PC-3 (cell line): ENCODE results near the gene ABCC9. TPM values are rescaled to one million over a fixed set of nuclear protein-coding genes. Genes with fewer than 3 reads are reported as not detected.

Experiments
- ATAC-seq: fragments of 200-7000 bp; cut with Tn5 transposase; 2 replicates; pipeline ENCODE4 v1.9.1; 2020; ENCODE audit warnings: mild to moderate bottlenecking, moderate library complexity
- BruUV-seq: library from RNA; stranded (reverse); fragments of 400-500 nt; replicated peaks from 2 replicates; lab custom pipeline; 2021; lab: Mats Ljungman, UMichigan
- CTCF ChIA-PET: fragments of 300-600 bp; sonication (Branson Sonifier 250); formaldehyde crosslinking; loops from one replicate; lab custom pipeline; 2022; ENCODE audit warnings: antibody characterized with exemption; lab: Charles Lee
- POLR2A ChIA-PET: fragments of 300-600 bp; sonication (Branson Sonifier 250); formaldehyde crosslinking; loops from one replicate; lab custom pipeline; 2022; ENCODE audit warnings: antibody characterized with exemption; ENCODE audit not compliant: unreplicated experiment; lab: Charles Lee
- DNase-seq: peaks from one replicate; pipeline ENCODE4 v3.0.0-alpha.2; 2015
- H2AFZ ChIP-seq: fragments of 300-600 bp; sonication (generic); 2 replicates; pipeline ENCODE4 v1.6.0; 2016; ENCODE audit warnings: antibody characterized with exemption, low read length
- H3F3A ChIP-seq: fragments of 300-600 bp; sonication (generic); one replicate; pipeline ENCODE4 v1.6.0; 2017; ENCODE audit warnings: antibody characterized with exemption, low read length, control low read depth, mild to moderate bottlenecking; ENCODE audit not compliant: unreplicated experiment
- H3K27ac ChIP-seq: fragments of 300-600 bp; sonication (generic); 2 replicates; pipeline ENCODE4 v1.5.1; 2016; ENCODE audit warnings: mild to moderate bottlenecking, low read length
- H3K27me3 ChIP-seq: fragments of 300-600 bp; sonication (generic); 2 replicates; pipeline ENCODE4 v1.6.1; 2016; ENCODE audit warnings: low read length, mixed read lengths
- H3K36me3 ChIP-seq: fragments of 300-600 bp; sonication (generic); 2 replicates; pipeline ENCODE4 v1.6.1; 2016; ENCODE audit warnings: low read depth, mixed run types, low read length, mixed read lengths
- H3K4me1 ChIP-seq: fragments of 300-600 bp; sonication (generic); 2 replicates; pipeline ENCODE4 v1.5.1; 2016; ENCODE audit warnings: low read length; ENCODE audit not compliant: insufficient read depth
- H3K4me2 ChIP-seq: fragments of 300-600 bp; sonication (generic); 2 replicates; pipeline ENCODE4 v1.6.0; 2016; ENCODE audit warnings: low read length
- H3K4me3 ChIP-seq: fragments of 300-600 bp; sonication (generic); 2 replicates; pipeline ENCODE4 v1.5.1; 2016; ENCODE audit warnings: mild to moderate bottlenecking, low read length, mixed read lengths
- H3K79me2 ChIP-seq: fragments of 300-600 bp; sonication (generic); 2 replicates; pipeline ENCODE4 v1.6.1; 2017; ENCODE audit warnings: low read length, mixed read lengths
- H3K9ac ChIP-seq: fragments of 300-600 bp; sonication (generic); 2 replicates; pipeline ENCODE4 v1.6.0; 2016; ENCODE audit warnings: mild to moderate bottlenecking, low read length
- H3K9me2 ChIP-seq: fragments of 300-600 bp; sonication (generic); replicated peaks from 2 replicates; pipeline ENCODE4 v1.6.1; 2016; ENCODE audit warnings: mixed run types, low read length, mixed read lengths
- H3K9me3 ChIP-seq: fragments of 300-600 bp; sonication (generic); 2 replicates; pipeline ENCODE4 v1.6.1; 2016; ENCODE audit warnings: low read length, mixed read lengths
- H4K20me1 ChIP-seq: fragments of 300-600 bp; sonication (generic); 2 replicates; pipeline ENCODE4 v1.6.1; 2016; ENCODE audit warnings: low read length, mixed read lengths
- CTCF ChIP-seq: fragments of 300-600 bp; sonication (generic); conservative IDR thresholded peaks from 2 replicates; pipeline ENCODE4 v1.5.1; 2017; ENCODE audit warnings: antibody characterized with exemption, low read depth, mild to moderate bottlenecking, low read length
- EZH2 ChIP-seq: fragments of 300-600 bp; sonication (generic); IDR thresholded peaks from one replicate; pipeline ENCODE4 v1.6.1; 2017; ENCODE audit warnings: antibody characterized with exemption, mild to moderate bottlenecking, low read length; ENCODE audit not compliant: unreplicated experiment
- EZH2phosphoT487 ChIP-seq: fragments of 300-600 bp; sonication (generic); IDR thresholded peaks from 2 replicates; pipeline ENCODE4 v1.6.1; 2018; ENCODE audit warnings: mild to moderate bottlenecking, antibody characterized with exemption, low read length, borderline replicate concordance
- intact Hi-C: fragments of 100-400 bp; cut with micrococcal nuclease; formaldehyde crosslinking; loops from 2 replicates; pipeline ENCODE4 v1.9.0; 2023
- total RNA-seq: library from RNA; depleted of rRNA; stranded (reverse); fragments of >200 nt; gene quantifications from 2 replicates; pipeline ENCODE4 v1.2.3, GENCODE V29; 2014

ABCC9 gene
- total RNA-seq, 1 experiment from 2014 or later, result 0.33 TPM

GRCh38 chr12:21984375-21984774 lies 43.1 kb upstream of the ABCC9 start:
- H3K9me2 ChIP-seq, result no peaks in the 10 kb centered on the region
- H3K27me3 ChIP-seq, result no peaks in the 10 kb centered on the region
- ATAC-seq, result peak; percentile 33; the same call in 1 of the 2 replicates
- H3K4me1 ChIP-seq, result peaks cover 4% of the 10 kb centered on the region; the same call in 1 of the 2 replicates
- H3K27ac ChIP-seq, result no peak overlapping the region
- no peaks in the 10 kb centered on the region for H4K20me1 ChIP-seq
- H3K4me3 ChIP-seq, result no peak overlapping the region
- no peaks in the 10 kb centered on the region for H3K9me3 ChIP-seq
- no peak overlapping the region for H3K4me2 ChIP-seq
- no peak for DNase-seq
- H2AFZ ChIP-seq, result no peak overlapping the region
- H3K36me3 ChIP-seq, result no peaks in the 10 kb centered on the region
- intact Hi-C loops, result loop anchor here (10.0 kb wide), 1 partner anchor 70 kb away; no protein-coding TSS in a partner anchor
- ChIA-PET CTCF (interaction anchor here (1.2 kb wide), 1 partner anchor 287 kb away, joined by 6 read pairs; no protein-coding TSS in a partner anchor), POLR2A (no interaction called here)
- H3K9ac ChIP-seq, result no peak overlapping the region
- no peak for TF ChIP-seq EZH2phosphoT487
- no peak for TF ChIP-seq EZH2
- no peak for TF ChIP-seq CTCF
- no peaks in the 10 kb centered on the region for H3F3A ChIP-seq
- BruUV-seq, result no TSS peak
- H3K79me2 ChIP-seq, result no peaks in the 10 kb centered on the region

GRCh38 chr12:21983095-21983494 lies 41.9 kb upstream of the ABCC9 start:
- TF ChIP-seq CTCF (no peak), EZH2phosphoT487 (no peak), EZH2 (no peak)
- Histone ChIP-seq H3K79me2 (no peaks in the 10 kb centered on the region), H3K9me2 (no peaks in the 10 kb centered on the region), H3K9me3 (no peaks in the 10 kb centered on the region), H3K27me3 (no peaks in the 10 kb centered on the region), H4K20me1 (no peaks in the 10 kb centered on the region), H3K27ac (no peak overlapping the region), H3K4me2 (no peak overlapping the region), H3K36me3 (no peaks in the 10 kb centered on the region), H3K4me3 (no peak overlapping the region), H3F3A (no peaks in the 10 kb centered on the region), H2AFZ (no peak overlapping the region), H3K9ac (no peak overlapping the region), H3K4me1 (peaks cover 4% of the 10 kb centered on the region; the same call in 1 of the 2 replicates)
- ATAC-seq (peak; percentile 50; the same call in 1 of the 2 replicates), DNase-seq (no peak)
- ChIA-PET POLR2A (no interaction called here), CTCF (no interaction called here)
- intact Hi-C loops, result loop anchor here (10.0 kb wide), 1 partner anchor 68 kb away; no protein-coding TSS in a partner anchor
- BruUV-seq, result no TSS peak

- CTCF ChIA-PET, result no interaction called here
- no peak for ATAC-seq
These were observed 39.3 kb upstream of the ABCC9 start for GRCh38 chr12:21980544-21980943.

More at GRCh38 chr12:21980544-21980943, 39.3 kb upstream of the ABCC9 start:
- Histone ChIP-seq H3K9ac (no peak overlapping the region), H3K9me2 (no peaks in the 10 kb centered on the region), H4K20me1 (no peaks in the 10 kb centered on the region), H3K27me3 (no peaks in the 10 kb centered on the region), H3K9me3 (no peaks in the 10 kb centered on the region), H3K4me3 (no peak overlapping the region), H3K4me1 (peaks cover 4% of the 10 kb centered on the region; the same call in 1 of the 2 replicates), H3K79me2 (no peaks in the 10 kb centered on the region), H3K27ac (no peak overlapping the region), H3K36me3 (no peaks in the 10 kb centered on the region), H3K4me2 (no peak overlapping the region), H3F3A (no peaks in the 10 kb centered on the region), H2AFZ (no peak overlapping the region)
- no peak for DNase-seq
- POLR2A ChIA-PET, result no interaction called here
- intact Hi-C loops, result loop anchor here (10.0 kb wide), 1 partner anchor 66 kb away; no protein-coding TSS in a partner anchor
- TF ChIP-seq EZH2 (no peak), EZH2phosphoT487 (no peak), CTCF (no peak)
- no TSS peak for BruUV-seq
